Measurements from ENCODE around the gene PIK3R5.
"Not testable (repeated sequence)": the region's sequence is repeated elsewhere in the genome, so short reads cannot be mapped to it uniquely, and the experiment has no call there.

PIK3R5 gene

GRCh38 chr17:8872705-8873435 is 92.6 kb downstream of the PIK3R5 start:
- no peak for DNase-seq

GRCh38 chr17:8872036-8872704 is 93.3 kb downstream of the PIK3R5 start:
- no peak for DNase-seq

- no peak for DNase-seq
These were observed 94.4 kb downstream of the PIK3R5 start for GRCh38 chr17:8871081-8871581.

- DNase-seq = no peak
These were observed 95.0 kb downstream of the PIK3R5 start for GRCh38 chr17:8870406-8871040.

- DNase-seq = no peak
These were observed 96.2 kb downstream of the PIK3R5 start for GRCh38 chr17:8869114-8869815.

GRCh38 chr17:8868529-8868951 is 97.0 kb downstream of the PIK3R5 start:
- DNase-seq = peak; percentile 68

- no peak for DNase-seq
These were observed 97.4 kb downstream of the PIK3R5 start for GRCh38 chr17:8868092-8868491.

- no peak for DNase-seq
These were observed 98.0 kb downstream of the PIK3R5 start, which contains the start of gene PIK3R6 for GRCh38 chr17:8867361-8867981. PIK3R6 (minus strand) TSS chr17:8867674; CDS start chr17:8849794, 17,880 bp downstream.

GRCh38 chr17:8865811-8866210 is 99.7 kb downstream of the PIK3R5 start:
- no peak for DNase-seq

GRCh38 chr17:8865385-8865784 is 100.1 kb downstream of the PIK3R5 start:
- DNase-seq = no peak

GRCh38 chr17:8862213-8863056 is 103.1 kb downstream of the PIK3R5 start:
- DNase-seq = no peak

GRCh38 chr17:8861495-8862181 is 103.9 kb downstream of the PIK3R5 start:
- DNase-seq = no peak

- DNase-seq = no peak
These were observed 105.6 kb downstream of the PIK3R5 start for GRCh38 chr17:8859804-8860430.

- peak; percentile 78 for DNase-seq
These were observed 106.3 kb downstream of the PIK3R5 start for GRCh38 chr17:8859027-8859803.

- peak; percentile 85 for DNase-seq
These were observed 107.6 kb downstream of the PIK3R5 start for GRCh38 chr17:8857919-8858318.

- peak; percentile 49 for DNase-seq
These were observed 108.5 kb downstream of the PIK3R5 start for GRCh38 chr17:8856869-8857575.

- not testable (repeated sequence) for DNase-seq
These were observed 109.3 kb downstream of the PIK3R5 start for GRCh38 chr17:8856205-8856603.

- peak; percentile 41 for DNase-seq
These were observed 109.9 kb downstream of the PIK3R5 start for GRCh38 chr17:8855477-8856204.

All from activated CD4-positive, alpha-beta T cell treated with anti-CD3 and anti-CD28 coated beads, Interleukin-2, Interleukin-6, amounts not matched to agents 100 ng/mL and 50 ng/mL, durations not matched to agents 16 hours and 8 hours (primary cell).